ENCODE measurements around the gene PRPF6. TPM values are rescaled to one million over a fixed set of nuclear protein-coding genes. Genes with fewer than 3 reads are reported as not detected.

Gene PRPF6
- total and polyA plus RNA-seq, 2 of the 13 experiments (the other 11 are each of a cell fraction or from before 2014, with no cell fraction given), result 63.7 to 101 TPM

DNA sequence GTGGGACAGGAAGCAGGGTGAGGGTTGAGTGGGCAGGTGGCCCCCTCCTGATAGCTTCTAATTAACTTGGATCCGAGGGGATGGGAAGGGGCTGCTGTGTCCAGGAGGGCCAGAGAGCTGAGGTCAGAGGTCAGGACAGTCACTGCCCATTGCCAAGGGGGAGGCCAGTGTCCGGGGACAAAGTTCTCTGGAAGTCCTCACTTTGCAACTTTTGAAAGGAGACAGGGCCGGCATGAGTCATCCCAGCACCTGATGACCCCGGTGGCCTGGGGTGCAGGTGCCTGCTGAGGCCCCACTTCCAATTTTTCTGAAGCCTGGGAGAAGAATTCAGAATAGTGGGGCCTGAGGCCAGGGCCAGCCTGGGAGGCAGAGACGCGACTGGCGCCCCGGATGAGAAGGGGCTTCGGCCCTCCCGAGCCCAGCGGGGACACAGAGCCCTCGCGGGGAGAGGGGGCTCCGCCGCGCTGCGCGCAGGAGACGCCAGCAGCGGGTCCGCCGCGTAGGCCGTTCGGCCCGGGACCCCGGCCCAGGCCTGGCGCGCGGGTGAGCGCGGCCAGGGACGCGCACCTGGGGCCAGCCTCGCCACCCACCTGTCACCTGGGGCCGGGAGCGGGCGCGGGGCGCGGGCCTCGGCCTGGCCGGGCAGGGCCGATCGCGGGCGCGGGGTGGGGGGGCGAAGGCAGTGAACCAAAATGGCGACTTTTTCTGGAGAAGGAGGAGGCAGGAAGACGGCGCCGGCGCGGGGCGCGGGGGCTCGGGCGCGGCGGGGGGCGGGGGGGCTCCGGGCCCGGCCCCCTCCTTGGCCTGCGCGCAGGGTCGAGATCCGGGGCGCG lies 11.8 kb upstream of the PRPF6 start (continued):
- TF ChIP-seq ZNF484 (CRISPR knock-in tag; IDR thresholded peaks at IDR 0.05; ENCODE audit: borderline replicate concordance, low read depth) (no peak), HOXA7 (CRISPR knock-in tag; IDR thresholded peaks at IDR 0.05) (no peak), FOXK1 (CRISPR knock-in tag; IDR thresholded peaks at IDR 0.05; ENCODE audit: borderline replicate concordance, low read depth) (0 out of 2 replicates have a peak, but pooled peaks have one; percentile 51), KDM2A (CRISPR knock-in tag; IDR thresholded peaks at IDR 0.05; ENCODE audit: borderline replicate concordance, low read depth) (peak; percentile 70), HMG20B (CRISPR knock-in tag; conservative IDR thresholded peaks at IDR 0.05) (no peak), CC2D1A (CRISPR knock-in tag; IDR thresholded peaks at IDR 0.05) (no peak), CBX2 (IDR thresholded peaks at IDR 0.05; ENCODE audit: low read depth, low read length) (no peak), CBX2 (CRISPR knock-in tag; IDR thresholded peaks at IDR 0.05; ENCODE audit: low read depth) (no peak), RNF2 (conservative IDR thresholded peaks at IDR 0.05; ENCODE audit: low read depth) (0 out of 2 replicates have a peak, but pooled peaks have one; percentile 3), ZNF432 (CRISPR knock-in tag; IDR thresholded peaks at IDR 0.05; ENCODE audit: borderline replicate concordance) (no peak), KLF15 (CRISPR knock-in tag; IDR thresholded peaks at IDR 0.05; ENCODE audit: borderline replicate concordance) (no peak), ASH2L (IDR thresholded peaks at IDR 0.05; ENCODE audit: insufficient read length, low read depth, low read length) (peak; percentile 50), WIZ (CRISPR knock-in tag; IDR thresholded peaks at IDR 0.05) (no peak; the same call in 1 of the 2 replicates), SRF (IDR thresholded peaks at IDR 0.05; ENCODE audit: low read depth, low read length) (no peak), RBAK (CRISPR knock-in tag; IDR thresholded peaks at IDR 0.05) (peak; percentile 54; the same call in 1 of the 2 replicates), TBL1XR1 (IDR thresholded peaks at IDR 0.05; ENCODE audit: borderline replicate concordance, low read length, partially characterized antibody) (no peak), NRL (CRISPR knock-in tag; IDR thresholded peaks at IDR 0.05; ENCODE audit: borderline replicate concordance) (peak; percentile 91), AGO1 (IDR thresholded peaks at IDR 0.05; ENCODE audit: low read depth, low read length, poor library complexity, severe bottlenecking) (no peak), ZNF788 (CRISPR knock-in tag; IDR thresholded peaks at IDR 0.05; ENCODE audit: borderline replicate concordance) (peak; percentile 51; the same call in 1 of the 2 replicates), ZNF331 (CRISPR knock-in tag; IDR thresholded peaks at IDR 0.05) (peak; percentile 39; the same call in 1 of the 2 replicates), ZNF101 (CRISPR knock-in tag; IDR thresholded peaks at IDR 0.05; ENCODE audit: borderline replicate concordance, low read depth) (0 out of 2 replicates have a peak, but pooled peaks have one; percentile 69), TBP (CRISPR knock-in tag; IDR thresholded peaks at IDR 0.05) (no peak), HNRNPH1 (optimal IDR thresholded peaks at IDR 0.05; ENCODE audit: low read depth, low read length) (no peak), RBM22 (optimal IDR thresholded peaks at IDR 0.05; ENCODE audit: low read length) (no peak), HHEX (CRISPR knock-in tag; IDR thresholded peaks at IDR 0.05) (peak; percentile 39; the same call in 1 of the 2 replicates), ZNF569 (CRISPR knock-in tag; IDR thresholded peaks at IDR 0.05; ENCODE audit: borderline replicate concordance) (no peak)
- TF ChIP-seq, protein P1, sequence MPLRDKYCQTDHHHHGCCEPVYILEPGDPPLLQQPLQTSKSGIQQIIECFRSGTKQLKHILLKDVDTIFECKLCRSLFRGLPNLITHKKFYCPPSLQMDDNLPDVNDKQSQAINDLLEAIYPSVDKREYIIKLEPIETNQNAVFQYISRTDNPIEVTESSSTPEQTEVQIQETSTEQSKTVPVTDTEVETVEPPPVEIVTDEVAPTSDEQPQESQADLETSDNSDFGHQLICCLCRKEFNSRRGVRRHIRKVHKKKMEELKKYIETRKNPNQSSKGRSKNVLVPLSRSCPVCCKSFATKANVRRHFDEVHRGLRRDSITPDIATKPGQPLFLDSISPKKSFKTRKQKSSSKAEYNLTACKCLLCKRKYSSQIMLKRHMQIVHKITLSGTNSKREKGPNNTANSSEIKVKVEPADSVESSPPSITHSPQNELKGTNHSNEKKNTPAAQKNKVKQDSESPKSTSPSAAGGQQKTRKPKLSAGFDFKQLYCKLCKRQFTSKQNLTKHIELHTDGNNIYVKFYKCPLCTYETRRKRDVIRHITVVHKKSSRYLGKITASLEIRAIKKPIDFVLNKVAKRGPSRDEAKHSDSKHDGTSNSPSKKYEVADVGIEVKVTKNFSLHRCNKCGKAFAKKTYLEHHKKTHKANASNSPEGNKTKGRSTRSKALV (CRISPR knock-in tag; IDR thresholded peaks at IDR 0.05), result 0 out of 2 replicates have a peak, but pooled peaks have one; percentile 50

All from HepG2 (cell line).